Esophagus muscularis mucosa (tissue), 4 donors: ENCODE measurements around the gene CPEB2.

Experiments
- EP300 ChIP-seq: sonication (generic); formaldehyde crosslinking; IDR thresholded peaks from one replicate; pipeline ENCODE4 v1.6.1; 2017; ENCODE audit warnings: antibody characterized with exemption
- POLR2A ChIP-seq: fragments of 450-650 bp; IDR thresholded peaks from one replicate; pipeline ENCODE4 v1.6.1; 2017; ENCODE audit warnings: antibody characterized with exemption, moderate library complexity, mild to moderate bottlenecking, low read depth
- POLR2AphosphoS5 ChIP-seq, 2 donors: sonication (generic); formaldehyde crosslinking; IDR thresholded peaks; one replicate each; pipeline ENCODE4 v1.6.1; 2017; ENCODE audit warnings: antibody characterized with exemption in 2 of 2
- TF ChIP-seq, protein P1 (sequence below), 3 experiments: fragments of 200-600 bp in 2 of 3; fragments of 450-650 bp in 1 of 3; sonication (generic) in 2 of 3; IDR thresholded peaks; one replicate each; pipeline ENCODE4 v1.5.1; 2017 to 2019; ENCODE audit warnings: antibody characterized with exemption in 3 of 3, mild to moderate bottlenecking in 2 of 3, moderate library complexity in 1 of 3

DNA sequence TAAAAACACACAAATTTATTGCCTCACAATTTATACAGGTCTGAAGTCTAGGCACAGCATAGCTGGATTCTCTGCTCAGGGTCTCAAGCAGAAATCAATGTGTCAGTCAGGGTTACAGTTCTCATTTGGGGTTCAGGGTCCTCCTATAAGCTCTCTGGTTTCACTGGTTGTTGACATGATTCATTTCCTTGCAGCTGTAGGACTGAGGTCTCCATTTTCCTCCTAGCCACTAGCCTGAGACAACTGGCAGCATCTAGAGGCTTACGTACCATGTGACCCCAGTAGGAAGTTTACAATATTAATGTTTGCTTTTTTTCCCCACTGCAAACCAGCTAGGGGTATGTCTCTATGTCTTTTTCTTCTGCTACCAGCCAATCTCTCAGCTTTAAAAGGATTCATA, 102.5 kb downstream of the CPEB2 start:
- TF ChIP-seq, protein P1, sequence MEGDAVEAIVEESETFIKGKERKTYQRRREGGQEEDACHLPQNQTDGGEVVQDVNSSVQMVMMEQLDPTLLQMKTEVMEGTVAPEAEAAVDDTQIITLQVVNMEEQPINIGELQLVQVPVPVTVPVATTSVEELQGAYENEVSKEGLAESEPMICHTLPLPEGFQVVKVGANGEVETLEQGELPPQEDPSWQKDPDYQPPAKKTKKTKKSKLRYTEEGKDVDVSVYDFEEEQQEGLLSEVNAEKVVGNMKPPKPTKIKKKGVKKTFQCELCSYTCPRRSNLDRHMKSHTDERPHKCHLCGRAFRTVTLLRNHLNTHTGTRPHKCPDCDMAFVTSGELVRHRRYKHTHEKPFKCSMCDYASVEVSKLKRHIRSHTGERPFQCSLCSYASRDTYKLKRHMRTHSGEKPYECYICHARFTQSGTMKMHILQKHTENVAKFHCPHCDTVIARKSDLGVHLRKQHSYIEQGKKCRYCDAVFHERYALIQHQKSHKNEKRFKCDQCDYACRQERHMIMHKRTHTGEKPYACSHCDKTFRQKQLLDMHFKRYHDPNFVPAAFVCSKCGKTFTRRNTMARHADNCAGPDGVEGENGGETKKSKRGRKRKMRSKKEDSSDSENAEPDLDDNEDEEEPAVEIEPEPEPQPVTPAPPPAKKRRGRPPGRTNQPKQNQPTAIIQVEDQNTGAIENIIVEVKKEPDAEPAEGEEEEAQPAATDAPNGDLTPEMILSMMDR (IDR thresholded peaks at IDR 0.05): no peak
- TF ChIP-seq POLR2AphosphoS5 (IDR thresholded peaks at IDR 0.05) (no peak), EP300 (no peak), POLR2A (no peak)
